WI38 (cell line): ENCODE results near the gene LRRC7.

Experiments
- H3K4me3 ChIP-seq: 2 replicates; pipeline ENCODE4 v1.5.1; 2011; ENCODE audit warnings: low read depth, mild to moderate bottlenecking, control low read depth, low read length
- CTCF ChIP-seq: IDR thresholded peaks from 2 replicates; pipeline ENCODE4 v1.5.1; 2012; ENCODE audit warnings: low read depth, mild to moderate bottlenecking, control low read depth, low read length

LRRC7 gene

GRCh38 chr1:69657971-69658370 lies 90.2 kb downstream of the LRRC7 start:
- no peak overlapping the region for H3K4me3 ChIP-seq
- TF ChIP-seq CTCF, result no peak

GRCh38 chr1:69661686-69662085 lies 94.0 kb downstream of the LRRC7 start:
- TF ChIP-seq CTCF, result no peak
- H3K4me3 ChIP-seq, result no peak overlapping the region

GRCh38 chr1:69662321-69662720 lies 94.6 kb downstream of the LRRC7 start:
- no peak overlapping the region for H3K4me3 ChIP-seq
- TF ChIP-seq CTCF, result no peak

- H3K4me3 ChIP-seq, result no peak overlapping the region
- no peak for TF ChIP-seq CTCF
These were observed 103.8 kb downstream of the LRRC7 start for GRCh38 chr1:69671363-69672010.

- TF ChIP-seq CTCF, result no peak
These were observed 105.6 kb downstream of the LRRC7 start for GRCh38 chr1:69673321-69673720.

GRCh38 chr1:69679965-69680364 lies 112.2 kb downstream of the LRRC7 start:
- no peak overlapping the region for H3K4me3 ChIP-seq

More at GRCh38 chr1:69673321-69673720, 105.6 kb downstream of the LRRC7 start:
- H3K4me3 ChIP-seq, result no peak overlapping the region

More at GRCh38 chr1:69679965-69680364, 112.2 kb downstream of the LRRC7 start:
- TF ChIP-seq CTCF, result no peak
